HG03571 (cell line): ENCODE measurements around the gene C16orf78.
A peak's percentile ranks its signal among the peaks of the same experiment; 100 is the strongest.

ENCODE experiments used
- ATAC-seq: cut with Tn5 transposase; IDR thresholded peaks from one replicate; pipeline ENCODE4 v1.9.1; 2021; ENCODE audit not compliant: unreplicated experiment

The C16orf78 gene

DNA sequence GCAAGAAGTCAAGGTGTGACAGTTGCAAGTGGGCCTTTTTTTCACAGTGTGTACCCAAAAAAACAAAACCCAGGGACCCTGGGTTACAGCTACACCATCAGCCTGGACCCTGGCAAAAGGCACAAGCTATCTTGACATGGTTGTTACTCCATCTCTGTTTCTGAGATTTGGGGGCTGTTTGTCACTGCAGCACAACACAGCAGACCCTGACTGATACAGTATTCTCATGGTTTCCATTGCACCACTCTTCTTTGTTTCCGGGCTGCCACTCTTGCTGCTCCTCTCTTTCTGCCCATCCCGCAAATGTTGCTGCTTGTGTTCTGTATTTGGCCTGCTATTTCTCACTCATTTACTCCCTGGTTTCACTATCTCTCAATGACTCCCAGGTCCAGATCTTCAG lies 55.2 kb downstream of the C16orf78 start:
- ATAC-seq, result no peak

DNA sequence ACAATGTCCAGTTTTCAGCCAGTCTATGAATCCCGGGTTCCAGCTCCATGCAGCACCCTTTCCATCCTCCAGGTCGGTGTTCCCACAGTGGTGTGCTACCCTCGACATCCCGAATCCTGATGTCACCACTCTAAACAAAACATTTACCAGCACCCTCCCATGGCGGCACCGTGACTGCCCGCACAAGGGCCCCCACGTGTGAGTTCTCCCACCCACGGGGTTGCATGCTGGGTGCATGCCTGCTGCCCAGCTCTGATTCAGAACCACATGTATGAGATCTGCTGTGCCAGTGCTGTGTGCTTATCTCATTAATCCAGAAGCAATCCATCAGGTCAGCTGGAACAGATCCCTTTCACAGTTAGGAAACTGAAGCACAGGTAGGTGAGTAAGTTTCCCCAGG lies 57.4 kb downstream of the C16orf78 start:
- ATAC-seq, result no peak

DNA sequence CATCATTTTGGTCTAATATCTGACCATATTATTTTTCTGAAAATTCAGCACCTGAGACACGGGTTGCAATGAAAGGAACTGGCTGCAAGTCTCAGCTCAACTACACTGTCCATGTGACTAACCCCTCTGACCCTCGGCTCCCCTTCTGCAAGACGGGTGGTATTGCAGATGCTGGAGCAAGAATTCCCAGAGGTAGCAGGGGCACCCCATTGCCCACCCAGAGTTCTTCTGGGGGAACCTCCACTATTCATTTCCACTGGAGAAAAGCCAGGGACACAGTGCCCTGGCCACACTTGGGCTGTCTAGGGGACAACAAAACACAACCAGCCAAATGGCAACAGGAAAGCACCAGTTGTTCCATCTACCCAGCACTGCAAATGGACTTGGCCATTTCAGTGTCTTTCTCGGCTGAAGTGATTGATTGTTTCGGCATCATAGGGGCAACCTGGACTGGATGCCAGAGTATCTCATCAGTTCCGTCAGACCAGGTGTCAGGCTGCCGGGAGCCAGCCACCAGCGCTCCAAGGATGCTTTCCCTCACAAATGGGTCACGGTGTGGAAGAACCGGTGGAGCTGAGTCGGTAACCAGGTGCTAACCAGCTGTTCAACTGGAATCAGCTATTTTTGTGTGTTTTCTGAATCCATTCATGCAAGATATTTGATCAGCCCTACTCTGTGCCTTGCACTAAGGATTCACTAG lies 58.1 kb downstream of the C16orf78 start:
- no peak for ATAC-seq

DNA sequence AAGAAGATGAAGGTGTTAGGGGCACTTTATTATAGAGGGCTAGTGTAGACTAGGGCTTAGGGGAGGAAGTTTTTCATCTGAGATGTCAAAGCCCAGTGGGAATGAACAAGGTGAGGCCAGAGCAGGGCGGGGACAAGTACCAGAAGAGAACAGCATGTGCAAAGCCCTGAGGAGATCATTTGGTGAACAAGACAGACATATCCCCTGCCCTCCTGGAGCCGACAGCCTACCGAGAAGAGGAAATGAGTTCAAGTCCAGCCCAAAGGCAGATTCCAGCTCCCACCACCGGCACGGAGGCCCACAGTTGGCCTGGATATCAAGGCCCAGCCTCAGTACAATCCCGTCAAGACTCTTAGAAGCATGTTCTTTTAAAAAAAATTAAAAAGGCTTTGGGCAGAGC lies 61.1 kb downstream of the C16orf78 start:
- ATAC-seq, result no peak

DNA sequence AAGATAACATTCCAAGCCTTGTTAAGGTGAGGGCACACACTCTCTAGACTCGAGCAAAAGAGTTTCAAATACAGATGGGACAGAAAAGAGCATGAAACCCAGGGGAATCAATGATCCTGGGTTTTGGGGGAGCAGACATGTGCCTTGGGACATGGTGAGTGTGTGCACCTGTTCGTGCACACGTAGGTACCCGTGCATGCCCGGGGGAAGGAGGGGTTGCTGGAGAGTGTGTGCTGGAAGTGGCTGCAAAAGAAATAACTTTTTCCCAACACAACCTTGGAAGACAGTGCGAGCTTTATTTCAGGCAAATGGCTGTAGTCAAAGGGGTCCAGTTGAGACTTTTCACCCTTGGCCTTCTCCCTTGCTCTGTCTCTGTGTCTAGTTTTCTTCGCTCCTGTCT lies 62.6 kb downstream of the C16orf78 start:
- no peak for ATAC-seq

DNA sequence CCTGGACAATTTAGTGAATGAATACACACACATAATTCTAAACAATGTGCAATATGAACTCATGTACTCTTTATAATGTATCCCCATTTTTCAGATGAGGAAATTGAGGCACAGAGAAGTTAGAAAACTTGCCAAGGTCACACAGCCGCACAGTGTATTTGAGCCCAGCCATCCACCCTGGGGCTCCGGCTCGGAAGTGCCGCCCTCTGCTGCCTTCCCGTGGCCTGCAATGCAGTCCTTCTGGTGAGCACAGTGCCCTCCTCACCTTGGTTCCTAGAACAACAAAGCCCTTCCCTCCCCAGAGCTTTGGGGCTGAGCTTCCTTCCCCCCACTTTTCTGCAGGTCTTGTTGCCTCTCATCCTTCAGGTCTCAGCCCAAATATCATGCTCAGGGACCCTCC lies 63.7 kb downstream of the C16orf78 start:
- no peak for ATAC-seq

DNA sequence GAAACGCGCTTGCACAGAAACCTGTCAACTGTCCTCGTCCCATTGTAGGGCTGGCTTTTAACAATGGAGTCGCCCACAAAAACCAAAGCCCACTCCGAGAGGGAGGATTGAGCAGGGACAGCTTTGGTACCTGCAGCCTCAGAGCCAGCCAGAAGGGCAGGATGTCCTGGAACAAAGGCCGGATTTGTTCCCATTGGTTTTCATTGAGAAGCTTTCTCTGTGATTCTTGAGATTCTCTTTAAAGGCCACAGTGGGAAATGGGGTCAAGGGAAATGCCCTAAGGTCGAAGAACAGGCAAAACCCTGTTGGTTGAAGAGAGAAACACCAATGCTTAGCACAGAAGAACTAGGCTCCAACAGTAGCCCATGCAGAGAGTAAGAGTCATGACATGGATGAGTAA lies 65.4 kb downstream of the C16orf78 start:
- ATAC-seq, result no peak

DNA sequence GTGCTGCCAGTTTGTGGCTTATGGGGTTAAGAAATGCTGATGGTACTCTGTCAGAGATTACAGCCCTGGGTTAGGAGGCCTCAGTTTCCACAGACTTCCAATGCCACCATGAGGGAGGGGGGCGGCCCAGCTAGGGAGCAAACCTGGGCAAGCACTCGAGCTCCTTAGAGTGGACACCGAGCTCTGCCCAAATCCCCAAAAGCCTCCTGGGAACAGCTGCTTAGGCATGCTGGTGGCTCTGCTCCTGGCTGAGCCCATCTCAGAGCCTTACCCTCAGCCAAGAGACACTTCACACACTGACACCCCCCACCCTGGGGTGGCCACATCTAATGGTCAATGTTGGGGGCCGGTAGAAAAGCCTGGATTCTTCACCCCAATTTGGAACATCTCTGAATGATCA lies 66.1 kb downstream of the C16orf78 start:
- ATAC-seq, result no peak

DNA sequence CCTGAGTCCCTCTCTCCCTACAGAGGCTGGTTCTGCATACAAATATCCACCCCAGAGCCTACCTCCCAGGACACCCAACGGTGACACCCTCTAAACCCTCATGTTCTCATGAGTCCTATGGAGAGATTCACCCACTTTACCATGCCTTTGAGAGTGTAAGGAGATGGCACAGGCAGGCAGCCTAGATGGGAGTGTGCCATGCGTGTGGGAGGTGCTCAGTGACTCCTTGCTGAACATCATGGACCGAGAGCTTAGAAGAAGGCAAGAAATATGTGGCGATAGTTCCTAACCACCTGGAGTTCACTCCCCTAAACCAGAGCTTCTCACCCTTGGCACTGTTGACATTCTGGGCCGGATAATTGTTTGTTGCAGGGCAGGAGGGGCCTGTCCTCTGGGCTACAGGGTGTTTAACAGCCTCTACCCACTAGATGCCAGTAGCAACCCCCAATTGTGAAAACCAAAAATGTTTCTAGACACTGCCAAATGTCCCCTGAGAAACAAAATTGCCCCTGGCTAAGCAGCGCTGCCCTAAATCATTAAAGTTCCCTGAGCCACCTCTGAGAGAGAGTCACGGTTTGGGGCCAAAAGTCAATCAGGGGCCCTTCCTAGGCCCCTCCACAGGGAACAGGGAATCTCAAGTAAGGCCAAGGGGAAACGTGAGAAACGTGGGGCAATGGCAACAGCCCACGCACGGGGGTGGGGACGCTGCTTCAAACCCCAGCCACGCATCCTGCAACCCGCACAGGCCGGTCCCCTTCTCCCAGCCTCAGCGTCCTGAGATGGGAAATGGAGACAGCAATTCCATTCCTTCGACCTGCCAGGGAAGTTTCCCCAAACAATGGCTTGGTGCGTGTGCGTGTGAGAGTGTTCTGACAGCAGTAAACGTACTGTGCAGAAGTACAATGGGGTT lies 66.8 kb downstream of the C16orf78 start:
- ATAC-seq, result no peak

DNA sequence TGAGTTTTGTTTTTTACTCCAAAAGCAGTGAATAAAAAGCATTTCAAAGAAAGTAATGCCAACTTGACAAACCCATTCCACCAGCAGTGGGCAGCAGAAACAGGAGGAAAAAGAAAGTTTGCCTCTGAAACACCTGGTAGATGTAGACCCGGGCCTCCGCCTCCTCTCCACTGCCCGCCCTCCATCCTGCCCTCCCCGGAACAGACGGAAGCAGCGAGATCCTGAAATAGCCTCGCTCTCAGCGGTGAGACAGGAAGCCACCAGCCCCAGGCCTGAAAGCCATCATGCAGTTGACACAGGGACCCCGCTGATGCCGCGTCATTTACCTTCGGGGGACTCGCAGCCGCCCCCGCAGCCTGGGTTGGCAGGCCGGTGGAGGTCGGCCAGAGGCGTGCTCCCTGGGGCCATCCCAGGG lies 67.8 kb downstream of the C16orf78 start:
- ATAC-seq, result peak; percentile 93

DNA sequence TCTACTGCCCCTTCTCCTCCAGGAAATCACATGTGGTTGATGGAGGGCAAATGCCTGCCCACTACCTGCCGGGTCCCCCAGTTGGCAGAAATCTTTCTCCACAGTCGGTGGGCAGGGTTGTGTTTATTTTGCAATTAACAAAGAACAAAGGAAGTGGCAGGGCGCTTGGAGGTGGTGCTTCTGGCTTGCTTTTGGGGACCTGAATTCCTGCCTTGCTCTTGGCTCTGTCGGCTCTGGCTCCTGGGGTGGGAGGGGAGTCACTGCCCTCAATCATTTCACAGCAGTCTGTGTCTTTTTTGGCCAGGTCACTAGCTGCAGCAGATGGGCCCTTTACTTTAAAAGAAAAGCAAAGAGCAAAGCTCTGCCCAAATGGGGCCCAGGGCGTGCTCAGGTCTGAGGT lies 69.2 kb downstream of the C16orf78 start:
- ATAC-seq, result no peak

DNA sequence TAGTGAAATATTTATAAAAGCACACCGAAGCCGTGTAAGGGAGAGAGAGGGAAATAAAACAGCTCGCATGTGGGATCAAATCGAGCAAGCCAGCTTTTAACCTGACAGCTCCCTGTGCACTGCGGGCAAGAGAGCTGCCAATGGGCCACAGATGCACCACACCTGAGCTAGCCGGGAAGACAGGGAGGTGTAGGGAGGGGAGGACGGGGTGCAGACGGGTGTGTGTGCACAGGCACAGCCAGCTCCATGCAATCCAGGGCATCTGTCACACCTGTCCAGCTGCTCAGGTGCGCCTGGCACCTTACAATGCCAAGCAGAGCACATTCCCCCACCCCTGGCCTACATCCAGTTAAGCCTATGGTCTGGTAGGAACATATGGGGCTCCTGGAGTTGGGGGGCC lies 70.0 kb downstream of the C16orf78 start:
- no peak for ATAC-seq

DNA sequence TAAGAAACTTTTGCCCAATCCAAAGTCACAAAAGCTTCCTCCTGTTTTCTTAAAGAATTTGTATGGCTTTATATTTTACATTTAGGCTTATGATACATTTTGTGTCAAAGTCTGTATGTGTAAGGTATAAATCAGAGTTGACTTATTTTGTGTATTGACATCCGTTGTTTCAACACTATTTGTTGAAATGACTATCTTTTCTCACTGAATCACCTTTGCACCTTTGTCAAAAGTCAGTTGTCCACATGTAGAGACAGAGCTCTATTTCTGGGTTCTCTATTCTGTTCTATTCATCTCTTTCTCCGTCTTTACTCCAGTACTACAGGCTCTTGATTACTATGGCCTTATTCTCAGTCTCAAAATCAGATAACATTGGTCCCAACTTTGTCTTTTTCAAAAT lies 73.2 kb downstream of the C16orf78 start:
- ATAC-seq, result no peak
